GM13977 (cell line): ENCODE measurements around the gene CUL1.

Source experiments
- DNase-seq: peaks from one replicate; pipeline ENCODE4 v3.0.0; 2012; ENCODE audit warnings: low spot score
- in situ Hi-C: fragments of 300-500 bp; cut with MboI; formaldehyde crosslinking; loops from one replicate; pipeline ENCODE4 v1.12.0; 2022; ENCODE audit warnings: low sequenced_read_pairs, low pct_unique_long_range_greater_than_20kb, mixed read lengths, inconsistent platforms; ENCODE audit not compliant: unreplicated experiment
- TF ChIP-seq, protein P1 (sequence below): IDR thresholded peaks from 2 replicates; pipeline ENCODE4 v1.5.1; 2012; ENCODE audit warnings: mild to moderate bottlenecking, control low read depth; ENCODE audit not compliant: insufficient read depth; ENCODE audit errors: extremely low read depth, missing control alignments

Gene CUL1

DNA sequence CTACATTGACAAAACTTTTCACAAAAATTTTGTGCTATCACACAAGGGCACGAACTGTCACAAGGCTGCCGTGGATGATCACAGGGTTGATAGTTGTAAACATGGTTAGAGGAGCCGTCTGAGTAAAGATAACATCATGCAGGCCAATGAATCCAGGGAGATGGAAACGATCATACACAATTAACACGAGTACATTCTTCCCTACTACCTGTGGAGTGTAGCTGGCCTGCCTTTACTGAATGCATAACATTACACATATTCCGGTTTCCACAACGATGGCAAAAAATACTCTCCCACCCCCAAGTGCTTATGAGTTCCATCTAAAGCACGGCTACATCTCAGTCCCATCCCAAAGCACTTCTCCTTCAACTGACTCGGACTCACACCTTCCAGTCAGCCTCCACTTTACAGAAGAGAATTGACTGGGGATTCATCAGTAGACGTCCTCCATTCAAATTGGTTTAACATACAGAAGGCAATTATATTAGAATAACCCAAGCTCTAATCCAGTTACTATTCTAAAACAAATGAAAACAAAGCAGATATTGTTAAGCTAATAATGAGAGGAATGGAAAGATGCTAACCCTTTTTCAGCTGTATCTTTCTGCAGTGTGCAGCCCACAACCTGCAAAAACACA lies 116.3 kb downstream of the CUL1 start:
- TF ChIP-seq, protein P1, sequence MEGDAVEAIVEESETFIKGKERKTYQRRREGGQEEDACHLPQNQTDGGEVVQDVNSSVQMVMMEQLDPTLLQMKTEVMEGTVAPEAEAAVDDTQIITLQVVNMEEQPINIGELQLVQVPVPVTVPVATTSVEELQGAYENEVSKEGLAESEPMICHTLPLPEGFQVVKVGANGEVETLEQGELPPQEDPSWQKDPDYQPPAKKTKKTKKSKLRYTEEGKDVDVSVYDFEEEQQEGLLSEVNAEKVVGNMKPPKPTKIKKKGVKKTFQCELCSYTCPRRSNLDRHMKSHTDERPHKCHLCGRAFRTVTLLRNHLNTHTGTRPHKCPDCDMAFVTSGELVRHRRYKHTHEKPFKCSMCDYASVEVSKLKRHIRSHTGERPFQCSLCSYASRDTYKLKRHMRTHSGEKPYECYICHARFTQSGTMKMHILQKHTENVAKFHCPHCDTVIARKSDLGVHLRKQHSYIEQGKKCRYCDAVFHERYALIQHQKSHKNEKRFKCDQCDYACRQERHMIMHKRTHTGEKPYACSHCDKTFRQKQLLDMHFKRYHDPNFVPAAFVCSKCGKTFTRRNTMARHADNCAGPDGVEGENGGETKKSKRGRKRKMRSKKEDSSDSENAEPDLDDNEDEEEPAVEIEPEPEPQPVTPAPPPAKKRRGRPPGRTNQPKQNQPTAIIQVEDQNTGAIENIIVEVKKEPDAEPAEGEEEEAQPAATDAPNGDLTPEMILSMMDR, result no peak
- no peak for DNase-seq
- in situ Hi-C loops, result no loop called here

DNA sequence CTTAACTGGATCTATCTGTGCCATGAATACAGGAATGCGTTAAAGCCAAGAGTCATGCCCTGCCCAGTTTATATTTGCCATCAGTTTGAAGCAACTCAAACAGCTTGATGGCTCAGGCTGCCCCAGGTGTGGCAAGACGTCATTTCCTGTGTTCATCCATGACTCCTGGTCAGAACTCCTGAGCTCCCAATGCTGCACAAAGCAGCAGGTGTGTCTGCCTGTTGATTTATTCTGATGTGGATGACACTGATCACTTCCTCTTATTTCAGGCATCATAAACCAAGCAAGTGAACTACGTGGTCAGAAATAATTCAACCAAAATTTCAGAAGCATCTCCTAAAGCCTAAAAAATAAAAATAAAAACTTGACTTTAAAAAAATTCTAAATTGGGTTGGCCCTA lies 116.9 kb downstream of the CUL1 start:
- in situ Hi-C loops, result no loop called here
- TF ChIP-seq, protein P1, result no peak
- DNase-seq, result no peak

DNA sequence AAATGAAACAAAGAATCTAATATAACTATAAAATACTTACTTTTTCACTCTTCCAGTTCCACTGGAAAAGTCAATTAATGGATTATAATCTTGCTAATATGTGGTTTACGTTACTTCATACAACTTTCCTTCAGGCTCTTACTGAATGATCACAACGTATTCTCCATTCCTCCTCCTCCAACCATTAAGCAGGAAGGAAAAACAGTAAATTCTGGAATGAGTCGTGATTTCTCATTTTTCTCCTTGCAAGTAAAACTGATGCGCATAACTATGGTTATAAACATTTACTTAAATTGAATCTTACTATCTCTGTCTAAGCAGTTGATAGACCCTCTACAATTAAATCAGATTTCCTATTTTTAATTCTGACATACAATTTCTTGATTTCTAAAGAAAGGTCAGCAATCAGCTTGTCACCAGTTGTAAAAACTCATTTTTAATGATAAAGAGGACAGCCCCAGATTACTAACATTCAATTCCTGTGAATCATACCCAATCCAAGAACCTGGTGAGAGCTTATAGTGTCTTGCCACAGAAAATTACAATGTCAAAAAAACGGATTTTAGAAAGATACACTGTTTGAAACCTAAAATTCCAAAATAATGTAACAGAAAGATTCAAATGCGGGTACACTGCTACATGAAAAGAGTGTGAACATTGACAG lies 121.1 kb downstream of the CUL1 start:
- in situ Hi-C loops, result no loop called here
- TF ChIP-seq, protein P1, result no peak
- no peak for DNase-seq

DNA sequence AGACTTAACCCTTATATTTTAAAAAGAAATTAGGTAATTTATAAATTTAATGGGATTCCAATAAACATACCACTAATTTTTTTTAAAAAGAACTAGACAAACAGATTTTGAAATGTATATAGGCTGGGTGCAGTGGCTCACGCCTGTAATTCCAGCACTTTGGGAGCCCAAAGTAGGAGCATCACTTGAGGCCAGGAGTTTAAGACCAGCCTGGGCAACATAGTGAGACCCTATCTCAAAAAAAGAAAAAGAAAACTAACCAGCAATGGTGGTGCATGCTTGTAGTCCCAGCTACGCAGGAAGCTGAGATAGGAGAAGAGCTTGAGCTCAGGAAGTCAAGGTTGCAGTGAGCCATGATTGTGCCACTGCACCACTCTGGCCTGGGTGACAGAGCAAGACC lies 122.7 kb downstream of the CUL1 start:
- DNase-seq, result no peak
- TF ChIP-seq, protein P1, result no peak
- in situ Hi-C loops, result no loop called here

DNA sequence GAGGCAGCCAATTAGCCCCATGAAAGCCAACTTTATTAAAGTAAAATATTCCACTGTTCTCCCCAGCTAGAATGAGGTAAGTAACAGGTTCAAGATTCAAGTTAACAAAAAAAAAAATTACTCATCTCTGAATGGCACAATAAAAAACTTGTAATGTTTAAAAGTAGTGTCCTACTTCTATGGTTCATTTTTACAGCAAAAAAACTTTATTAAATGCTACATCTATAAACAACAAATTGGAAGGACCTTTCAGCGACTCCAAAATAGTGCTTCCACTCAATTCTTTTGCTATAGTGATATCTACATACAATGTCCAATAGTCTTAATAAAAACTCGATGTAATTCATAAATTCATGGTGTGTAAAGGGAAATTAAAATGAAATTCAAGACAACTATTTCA lies 126.2 kb downstream of the CUL1 start:
- TF ChIP-seq, protein P1, result no peak

DNA sequence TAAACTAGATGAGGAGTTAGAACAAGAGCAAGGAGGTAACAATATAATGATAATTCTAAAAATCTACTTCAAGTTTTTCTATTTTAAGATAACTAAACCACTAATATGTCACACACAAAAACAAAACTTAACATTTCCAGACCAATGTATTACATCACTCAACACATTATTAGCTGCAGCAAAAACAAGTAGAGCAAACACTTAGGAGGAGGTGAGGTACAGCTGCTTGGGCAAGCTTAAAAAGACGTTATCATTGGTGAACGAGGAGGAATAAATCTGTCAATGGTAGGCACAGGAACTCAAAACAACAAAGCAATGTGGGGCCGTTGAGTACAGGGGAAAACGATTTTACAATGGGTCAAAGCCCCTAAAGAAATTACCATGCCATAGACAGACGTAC lies 126.6 kb downstream of the CUL1 start:
- in situ Hi-C loops, result no loop called here
- TF ChIP-seq, protein P1, result no peak
- no peak for DNase-seq

More for the DNA sequence above, 126.2 kb downstream of the CUL1 start:
- no peak for DNase-seq
- in situ Hi-C loops, result no loop called here
